HG03432 (cell line): ENCODE data around the gene FBRSL1.
"Not testable (repeated sequence)": the region's sequence is repeated elsewhere in the genome, so short reads cannot be mapped to it uniquely, and the experiment has no call there.

Source experiments
- ATAC-seq: cut with Tn5 transposase; IDR thresholded peaks from one replicate; pipeline ENCODE4 v1.9.1; 2021; ENCODE audit warnings: mild to moderate bottlenecking, moderate library complexity; ENCODE audit not compliant: unreplicated experiment

Gene FBRSL1

GRCh38 chr12:132470397-132470796 is 19.6 kb upstream of the FBRSL1 start:
- no peak for ATAC-seq

- no peak for ATAC-seq
Observed at GRCh38 chr12:132471011-132471857, 18.7 kb upstream of the FBRSL1 start.

- ATAC-seq = no peak
Observed at GRCh38 chr12:132471858-132472255, 18.1 kb upstream of the FBRSL1 start.

- no peak for ATAC-seq
Observed at GRCh38 chr12:132472386-132472785, 17.6 kb upstream of the FBRSL1 start.

- ATAC-seq = no peak
Observed at GRCh38 chr12:132474237-132474741, 15.7 kb upstream of the FBRSL1 start.

GRCh38 chr12:132474799-132475303 is 15.1 kb upstream of the FBRSL1 start:
- not testable (repeated sequence) for ATAC-seq

- no peak for ATAC-seq
Observed at GRCh38 chr12:132475304-132476037, 14.5 kb upstream of the FBRSL1 start.

- ATAC-seq = no peak
Observed at GRCh38 chr12:132476038-132476414, 13.9 kb upstream of the FBRSL1 start.

- no peak for ATAC-seq
Observed at GRCh38 chr12:132476421-132476820, 13.5 kb upstream of the FBRSL1 start.

- no peak for ATAC-seq
Observed at GRCh38 chr12:132477017-132477702, 12.8 kb upstream of the FBRSL1 start.

- no peak for ATAC-seq
Observed at GRCh38 chr12:132477703-132478432, 12.1 kb upstream of the FBRSL1 start.

- ATAC-seq = no peak
Observed at GRCh38 chr12:132478433-132478803, 11.5 kb upstream of the FBRSL1 start.

- no peak for ATAC-seq
Observed at GRCh38 chr12:132478845-132479244, 11.1 kb upstream of the FBRSL1 start.

- ATAC-seq = no peak
Observed at GRCh38 chr12:132479291-132479690, 10.7 kb upstream of the FBRSL1 start.

- no peak for ATAC-seq
Observed at GRCh38 chr12:132479938-132480622, 9.9 kb upstream of the FBRSL1 start.

- ATAC-seq = no peak
Observed at GRCh38 chr12:132480623-132481132, 9.3 kb upstream of the FBRSL1 start.

- ATAC-seq = no peak
Observed at GRCh38 chr12:132481345-132481744, 8.6 kb upstream of the FBRSL1 start.

GRCh38 chr12:132481771-132482745 is 7.9 kb upstream of the FBRSL1 start:
- no peak for ATAC-seq

GRCh38 chr12:132482771-132483170 is 7.2 kb upstream of the FBRSL1 start:
- no peak for ATAC-seq
